D341Med (cell line): ENCODE results near the gene NR2C2.
"Not testable (repeated sequence)": the region's sequence is repeated elsewhere in the genome, so short reads cannot be mapped to it uniquely, and the experiment has no call there.

ENCODE experiments used
- DNase-seq: peaks from one replicate; pipeline ENCODE4 v3.0.0; 2012; ENCODE audit warnings: low spot score

The NR2C2 gene

GRCh38 chr3:14947100-14947885, at the start of gene NR2C2:
NR2C2 (plus strand) TSS chr3:14947583; CDS start chr3:15003915, 56,332 bp downstream.
- DNase-seq, result peak; percentile 97

GRCh38 chr3:14898929-14899328, 48.5 kb upstream of the NR2C2 start:
- no peak for DNase-seq

GRCh38 chr3:14899993-14900618, 47.3 kb upstream of the NR2C2 start:
- no peak for DNase-seq

- no peak for DNase-seq
These were observed 46.2 kb upstream of the NR2C2 start for GRCh38 chr3:14900881-14901873.

- DNase-seq, result no peak
These were observed 44.7 kb upstream of the NR2C2 start for GRCh38 chr3:14902719-14903118.

GRCh38 chr3:14903501-14903900, 43.9 kb upstream of the NR2C2 start:
- not testable (repeated sequence) for DNase-seq

GRCh38 chr3:14905055-14905657, 42.2 kb upstream of the NR2C2 start:
- DNase-seq, result no peak

- no peak for DNase-seq
These were observed 40.9 kb upstream of the NR2C2 start for GRCh38 chr3:14906355-14906971.

- DNase-seq, result no peak
These were observed 40.1 kb upstream of the NR2C2 start for GRCh38 chr3:14907043-14907966.

- DNase-seq, result no peak
These were observed 38.1 kb upstream of the NR2C2 start for GRCh38 chr3:14909250-14909649.

GRCh38 chr3:14911651-14912050, 35.7 kb upstream of the NR2C2 start:
- no peak for DNase-seq

GRCh38 chr3:14913071-14913925, 34.1 kb upstream of the NR2C2 start:
- DNase-seq, result no peak

GRCh38 chr3:14913926-14914778, 33.2 kb upstream of the NR2C2 start:
- DNase-seq, result no peak

GRCh38 chr3:14914779-14915117, 32.6 kb upstream of the NR2C2 start:
- DNase-seq, result no peak

- DNase-seq, result peak; percentile 59
These were observed 31.7 kb upstream of the NR2C2 start for GRCh38 chr3:14915636-14916222.

GRCh38 chr3:14918356-14918860, 29.0 kb upstream of the NR2C2 start:
- no peak for DNase-seq

- DNase-seq, result no peak
These were observed 26.8 kb upstream of the NR2C2 start for GRCh38 chr3:14920536-14920935.

GRCh38 chr3:14921034-14921616, 26.3 kb upstream of the NR2C2 start:
- peak; percentile 91 for DNase-seq
